Sigmoid colon (tissue), 7 donors: ENCODE results near the gene GRHL1. TPM values are rescaled to one million over a fixed set of nuclear protein-coding genes. Genes with fewer than 3 reads are reported as not detected.

Experiments
- DNase-seq: peaks from one replicate; pipeline ENCODE4 v3.0.0-alpha.2; 2019
- H3K27ac ChIP-seq, 4 donors: fragments of 200-600 bp; sonication (generic); one replicate each; pipeline ENCODE4 v1.5.1; 2016 to 2019; ENCODE audit warnings: mild to moderate bottlenecking in 1 of 4
- H3K27me3 ChIP-seq, 3 donors: fragments of 200-600 bp; sonication (generic); one replicate each; pipeline ENCODE4 v1.5.1; 2019; ENCODE audit warnings: mild to moderate bottlenecking in 1 of 3
- H3K36me3 ChIP-seq, 4 donors: fragments of 200-600 bp; sonication (generic); one replicate each; pipeline ENCODE4 v1.5.1; 2016 to 2019
- H3K4me1 ChIP-seq, 4 donors: fragments of 200-600 bp; sonication (generic); one replicate each; pipeline ENCODE4 v1.5.1; 2017 to 2019
- H3K4me3 ChIP-seq, 4 donors: fragments of 200-600 bp; sonication (generic); one replicate each; pipeline ENCODE4 v1.5.1; 2017 to 2019; ENCODE audit warnings: mild to moderate bottlenecking in 2 of 4, moderate library complexity in 1 of 4
- H3K9me3 ChIP-seq, 4 donors: fragments of 200-600 bp in 3 of 4; sonication (generic) in 3 of 4; one replicate each; pipeline versions ENCODE4 v1.5.1 to v1.6.1; 2013 to 2019
- EP300 ChIP-seq, 4 donors: sonication (generic); formaldehyde crosslinking; IDR thresholded peaks; one replicate each; pipeline ENCODE4 v1.6.1; 2017; ENCODE audit warnings: antibody characterized with exemption in 4 of 4
- POLR2A ChIP-seq, 2 donors: fragments of 450-650 bp; IDR thresholded peaks; one replicate each; pipeline ENCODE4 v1.6.1; 2016; ENCODE audit warnings: antibody characterized with exemption in 2 of 2, mild to moderate bottlenecking in 2 of 2, moderate library complexity in 2 of 2
- POLR2AphosphoS5 ChIP-seq, 4 donors: sonication (generic); formaldehyde crosslinking; IDR thresholded peaks; one replicate each; pipeline ENCODE4 v1.6.1; 2017; ENCODE audit warnings: antibody characterized with exemption in 4 of 4
- WGBS, 2 donors: extraction: QIAGEN DNeasy Blood & Tissue Kit; methylation state at CpG; one replicate each; pipeline ENCODE4 v1.1.7; 2013; 5-methylcytosine and 5-hydroxymethylcytosine counted together
- intact Hi-C: fragments of 100-400 bp; cut with DNase I; formaldehyde crosslinking; loops from one replicate; pipeline ENCODE4 v1.15.1; 2023
- polyA plus RNA-seq, 3 donors: library from polyadenylated mRNA; stranded (reverse); fragments of 200-250 nt; gene quantifications; one replicate each; pipeline ENCODE4 v1.2.3, GENCODE V29; 2013
- total RNA-seq, 4 donors: library from RNA; depleted of rRNA; stranded (reverse); fragments of >200 nt; gene quantifications; one replicate each; pipeline ENCODE4 v1.1.0, GENCODE V29; 2016
- TF ChIP-seq, protein P1 (sequence below), 4 experiments: fragments of 450-650 bp in 3 of 4; fragments of 200-600 bp in 1 of 4; IDR thresholded peaks; one replicate each; pipeline ENCODE4 v1.5.1; 2016 to 2019; ENCODE audit warnings: antibody characterized with exemption in 4 of 4, mild to moderate bottlenecking in 3 of 4, moderate library complexity in 2 of 4
- donor health status: healthy with polysubstance abuse.
- donor health status: Bipolar disorder and iron deficiency.
- donor health status: healthy.

The GRHL1 gene
- total and polyA plus RNA-seq, 7 donors = under 0.01 to 4.2 (median 1.4) TPM

DNA sequence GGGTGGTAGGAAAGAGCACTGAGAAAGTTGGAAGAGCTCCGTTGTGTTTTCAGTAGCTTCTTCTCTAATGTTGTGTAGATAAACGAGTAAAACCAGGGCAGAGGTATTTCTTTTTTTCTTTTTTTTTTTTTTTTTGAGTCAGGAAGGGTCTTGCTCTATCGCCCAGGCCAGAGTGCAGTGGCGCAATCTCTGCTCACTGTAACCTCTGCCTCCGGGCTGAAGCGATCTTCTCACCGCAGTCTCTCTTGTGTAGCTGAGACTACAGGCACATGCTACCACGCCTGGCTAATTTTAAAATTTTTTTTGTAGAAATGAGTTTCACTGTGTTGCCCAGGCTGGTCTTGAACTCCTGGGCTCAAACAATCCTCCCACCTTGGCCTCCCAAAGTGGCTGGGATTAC is 6.6 kb downstream of the GRHL1 start:
- Histone ChIP-seq H3K27ac (no peak overlapping the region), H3K36me3 (no peaks in the 10 kb centered on the region), H3K4me1 (no peaks in the 10 kb centered on the region), H3K9me3 (no peaks in the 10 kb centered on the region), H3K4me3 (no peak overlapping the region), H3K27me3 (no peaks in the 10 kb centered on the region)
- DNase-seq = no peak
- intact Hi-C loops = no loop called here
- no peak for TF ChIP-seq POLR2AphosphoS5 (IDR thresholded peaks at IDR 0.05)
- TF ChIP-seq POLR2A (IDR thresholded peaks at IDR 0.05) = no peak
- TF ChIP-seq, protein P1, sequence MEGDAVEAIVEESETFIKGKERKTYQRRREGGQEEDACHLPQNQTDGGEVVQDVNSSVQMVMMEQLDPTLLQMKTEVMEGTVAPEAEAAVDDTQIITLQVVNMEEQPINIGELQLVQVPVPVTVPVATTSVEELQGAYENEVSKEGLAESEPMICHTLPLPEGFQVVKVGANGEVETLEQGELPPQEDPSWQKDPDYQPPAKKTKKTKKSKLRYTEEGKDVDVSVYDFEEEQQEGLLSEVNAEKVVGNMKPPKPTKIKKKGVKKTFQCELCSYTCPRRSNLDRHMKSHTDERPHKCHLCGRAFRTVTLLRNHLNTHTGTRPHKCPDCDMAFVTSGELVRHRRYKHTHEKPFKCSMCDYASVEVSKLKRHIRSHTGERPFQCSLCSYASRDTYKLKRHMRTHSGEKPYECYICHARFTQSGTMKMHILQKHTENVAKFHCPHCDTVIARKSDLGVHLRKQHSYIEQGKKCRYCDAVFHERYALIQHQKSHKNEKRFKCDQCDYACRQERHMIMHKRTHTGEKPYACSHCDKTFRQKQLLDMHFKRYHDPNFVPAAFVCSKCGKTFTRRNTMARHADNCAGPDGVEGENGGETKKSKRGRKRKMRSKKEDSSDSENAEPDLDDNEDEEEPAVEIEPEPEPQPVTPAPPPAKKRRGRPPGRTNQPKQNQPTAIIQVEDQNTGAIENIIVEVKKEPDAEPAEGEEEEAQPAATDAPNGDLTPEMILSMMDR (IDR thresholded peaks at IDR 0.05) = no peak
- no peak for TF ChIP-seq EP300 (IDR thresholded peaks at IDR 0.05)
- 92 to 94% methylated on average over 8 of the region's 8 CpGs for WGBS, 2 donors

DNA sequence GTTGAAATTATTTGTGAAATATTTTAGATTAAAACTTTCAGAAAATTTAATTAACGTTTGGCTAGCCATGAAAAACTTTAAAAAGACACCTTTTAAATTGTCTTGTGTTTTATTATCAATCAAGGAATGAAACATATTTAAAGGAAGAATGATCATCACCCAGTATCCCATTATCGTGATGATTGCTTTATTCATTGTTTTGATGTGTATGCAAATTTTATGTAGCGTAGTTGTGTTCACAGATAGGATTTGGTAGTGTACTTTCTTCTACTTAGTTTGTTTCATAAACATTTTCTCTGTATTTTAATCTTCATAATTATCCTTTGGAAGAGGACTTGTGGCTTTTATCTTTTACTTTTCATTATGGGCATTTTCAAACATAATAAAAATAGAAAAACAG is 7.8 kb downstream of the GRHL1 start:
- Histone ChIP-seq H3K27ac (no peak overlapping the region), H3K9me3 (no peaks in the 10 kb centered on the region), H3K4me3 (no peak overlapping the region), H3K4me1 (no peaks in the 10 kb centered on the region), H3K27me3 (no peaks in the 10 kb centered on the region), H3K36me3 (no peaks in the 10 kb centered on the region)
- intact Hi-C loops = no loop called here
- TF ChIP-seq, protein P1 (IDR thresholded peaks at IDR 0.05) = no peak
- TF ChIP-seq POLR2AphosphoS5 (IDR thresholded peaks at IDR 0.05) (no peak), EP300 (IDR thresholded peaks at IDR 0.05) (no peak), POLR2A (IDR thresholded peaks at IDR 0.05) (no peak)
- 92 to 95% methylated on average over 3 of the region's 3 CpGs for WGBS, 2 donors
- DNase-seq = no peak

DNA sequence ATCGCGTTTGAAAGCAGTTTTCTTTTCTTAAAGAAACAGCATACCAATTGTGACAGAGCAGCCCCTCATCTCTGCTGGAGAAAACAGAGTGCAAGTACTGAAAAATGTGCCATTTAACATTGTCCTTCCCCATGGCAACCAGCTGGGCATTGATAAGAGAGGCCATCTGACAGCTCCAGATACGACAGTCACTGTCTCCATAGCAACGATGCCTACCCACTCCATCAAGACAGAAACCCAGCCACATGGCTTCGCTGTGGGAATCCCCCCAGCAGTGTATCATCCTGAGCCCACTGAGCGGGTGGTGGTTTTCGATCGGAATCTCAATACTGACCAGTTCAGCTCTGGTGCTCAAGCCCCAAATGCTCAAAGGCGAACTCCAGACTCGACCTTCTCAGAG is 9.5 kb downstream of the GRHL1 start:
- 76 to 87% methylated on average over 10 of the region's 10 CpGs for WGBS, 2 donors
- DNase-seq = no peak
- Histone ChIP-seq H3K9me3 (no peaks in the 10 kb centered on the region), H3K27ac (no peak overlapping the region), H3K36me3 (peaks cover 0 to 5% (median 0%) of the 10 kb centered on the region in 4 donors), H3K4me3 (no peak overlapping the region), H3K4me1 (no peaks in the 10 kb centered on the region), H3K27me3 (no peaks in the 10 kb centered on the region)
- TF ChIP-seq POLR2A (IDR thresholded peaks at IDR 0.05) (no peak), EP300 (IDR thresholded peaks at IDR 0.05) (no peak), POLR2AphosphoS5 (IDR thresholded peaks at IDR 0.05) (no peak)
- TF ChIP-seq, protein P1 (IDR thresholded peaks at IDR 0.05) = no peak
- intact Hi-C loops = no loop called here

DNA sequence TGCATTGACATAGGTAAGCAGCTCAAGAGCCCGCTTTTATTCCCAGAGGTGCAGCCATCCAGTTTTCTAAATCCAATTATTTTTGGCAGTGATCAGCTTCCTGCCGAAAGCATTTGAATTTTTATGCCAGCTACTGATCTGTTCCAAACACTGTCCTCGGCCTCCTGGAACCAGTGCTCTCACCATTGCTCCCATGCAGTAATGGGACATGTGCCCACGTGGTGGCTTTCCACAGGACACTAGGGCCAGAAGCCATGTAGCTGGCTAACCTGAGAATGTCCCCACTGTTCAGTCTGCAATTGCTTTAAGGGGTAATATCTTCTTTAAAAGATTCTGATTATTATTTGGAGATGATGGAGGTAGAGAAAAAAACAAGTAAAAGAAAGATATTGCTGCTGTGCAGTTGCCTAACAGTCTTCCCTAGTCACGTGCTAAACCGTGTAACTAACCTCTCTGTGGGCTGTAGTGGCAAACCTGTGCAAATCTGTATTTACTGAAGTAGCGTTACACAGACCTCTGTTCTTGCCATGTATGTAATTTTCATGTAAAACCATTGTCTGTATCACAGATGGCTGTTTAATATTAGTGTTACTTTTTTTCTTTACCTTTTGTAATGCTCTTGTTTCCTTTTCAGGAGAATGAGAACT is 13.0 kb downstream of the GRHL1 start:
- Histone ChIP-seq H3K27me3 (no peaks in the 10 kb centered on the region), H3K27ac (no peak overlapping the region), H3K36me3 (peaks cover 0 to 5% (median 0%) of the 10 kb centered on the region in 4 donors), H3K4me3 (no peak overlapping the region), H3K4me1 (no peaks in the 10 kb centered on the region), H3K9me3 (no peaks in the 10 kb centered on the region)
- intact Hi-C loops = no loop called here
- 92 to 94% methylated on average over 7 of the region's 7 CpGs for WGBS, 2 donors
- TF ChIP-seq POLR2A (IDR thresholded peaks at IDR 0.05) (no peak), POLR2AphosphoS5 (IDR thresholded peaks at IDR 0.05) (no peak), EP300 (IDR thresholded peaks at IDR 0.05) (no peak)
- TF ChIP-seq, protein P1 (IDR thresholded peaks at IDR 0.05) = no peak
- DNase-seq = no peak
